ENCODE results near the gene TSPAN4. TPM values are rescaled to one million over a fixed set of nuclear protein-coding genes. Genes with fewer than 3 reads are reported as not detected.
A peak's percentile ranks its signal among the peaks of the same experiment; 100 is the strongest.

The TSPAN4 gene
- total and polyA plus RNA-seq, 9 of the 15 experiments (the other 6 are each of a cell fraction or from before 2014, with no cell fraction given): 0.07 to 31.0 (median 15.7) TPM

- TF ChIP-seq DDX20 (tag; IDR thresholded peaks at IDR 0.05; ENCODE audit: low read depth) (no peak), ZNF655 (CRISPR knock-in tag; IDR thresholded peaks at IDR 0.05) (no peak), ZNF668 (CRISPR knock-in tag; IDR thresholded peaks at IDR 0.05) (no peak), RBM22 (IDR thresholded peaks at IDR 0.05; ENCODE audit: low read depth, low read length, poor library complexity, severe bottlenecking) (no peak), BDP1 (IDR thresholded peaks at IDR 0.05; ENCODE audit: insufficient read depth, insufficient read length) (no peak), ZBTB1 (CRISPR knock-in tag; IDR thresholded peaks at IDR 0.05; ENCODE audit: borderline replicate concordance, low read depth) (no peak), ZBED1 (IDR thresholded peaks at IDR 0.05) (no peak), ZBTB40 (IDR thresholded peaks at IDR 0.05) (no peak), ZBTB40 (CRISPR knock-in tag; IDR thresholded peaks at IDR 0.05) (no peak), RBM39 (optimal IDR thresholded peaks at IDR 0.05; ENCODE audit: low read depth, low read length) (no peak), U2AF1 (optimal IDR thresholded peaks at IDR 0.05; ENCODE audit: low read depth, low read length) (peak; percentile 71), UBTF (IDR thresholded peaks at IDR 0.05; ENCODE audit: borderline replicate concordance in 1 of 2, low read depth in 2 of 2, low read length in 2 of 2) (no peak), ZKSCAN8 (CRISPR knock-in tag; IDR thresholded peaks at IDR 0.05) (no peak)
These were observed 23.3 kb upstream of the TSPAN4 start (continued) for GRCh38 chr11:819129-819931.

Measured in K562 (cell line).